Liver (tissue), 9 donors: ENCODE data around the gene ANKFN1. TPM values are rescaled to one million over a fixed set of nuclear protein-coding genes. Genes with fewer than 3 reads are reported as not detected.

Experiments
- DNase-seq: peaks from one replicate; pipeline ENCODE4 v3.0.0-alpha.2; 2017; ENCODE audit warnings: low spot score
- H3K27ac ChIP-seq, 2 donors: one replicate each; pipeline ENCODE4 v1.7.0; 2013; ENCODE audit warnings: inconsistent platforms in 2 of 2, low read length in 2 of 2, control low read depth in 1 of 2, low read depth in 1 of 2, mild to moderate bottlenecking in 1 of 2
- H3K27me3 ChIP-seq, 4 donors: one replicate each; pipeline versions ENCODE4 v1.6.1 to v1.7.0; 2013; ENCODE audit warnings: low read length in 3 of 4, inconsistent platforms in 1 of 4, mild to moderate bottlenecking in 1 of 4, moderate library complexity in 1 of 4; ENCODE audit not compliant: control insufficient read depth in 4 of 4, insufficient read depth in 4 of 4
- H3K36me3 ChIP-seq, 4 donors: one replicate each; pipeline versions ENCODE4 v1.6.1 to v1.7.0; 2013; ENCODE audit warnings: low read length in 3 of 4, mild to moderate bottlenecking in 3 of 4, low read depth in 1 of 4, moderate library complexity in 1 of 4; ENCODE audit not compliant: control insufficient read depth in 4 of 4, insufficient read depth in 3 of 4
- H3K4me1 ChIP-seq, 4 donors: one replicate each; pipeline versions ENCODE4 v1.6.1 to v1.7.0; 2013; ENCODE audit warnings: low read length in 3 of 4, mild to moderate bottlenecking in 3 of 4, moderate library complexity in 1 of 4; ENCODE audit not compliant: control insufficient read depth in 4 of 4, insufficient read depth in 4 of 4
- H3K4me3 ChIP-seq, 3 donors: one replicate each; pipeline versions ENCODE4 v1.6.1 to v1.7.0; 2013; ENCODE audit warnings: low read length in 3 of 3, control low read depth in 1 of 3, low read depth in 1 of 3, mild to moderate bottlenecking in 1 of 3
- H3K9ac ChIP-seq, 2 donors: one replicate each; pipeline ENCODE4 v1.7.0; 2013; ENCODE audit warnings: low read length in 2 of 2, mild to moderate bottlenecking in 2 of 2, moderate library complexity in 2 of 2, control low read depth in 1 of 2, low read depth in 1 of 2
- H3K9me3 ChIP-seq, 4 donors: one replicate each; pipeline versions ENCODE4 v1.6.1 to v1.7.0; 2013; ENCODE audit warnings: low read length in 3 of 4; ENCODE audit not compliant: control insufficient read depth in 4 of 4
- CTCF ChIP-seq: fragments of 150-350 bp; IDR thresholded peaks from 2 replicates; pipeline ENCODE4 v1.5.1; 2017; ENCODE audit warnings: improper control_type of control experiment, low read depth, low read length; ENCODE audit not compliant: missing input control
- FOXA1 ChIP-seq: IDR thresholded peaks from 2 replicates; pipeline ENCODE4 v1.6.1; 2016; ENCODE audit warnings: antibody characterized with exemption
- FOXA2 ChIP-seq: IDR thresholded peaks from 2 replicates; pipeline ENCODE4 v1.6.1; 2016; ENCODE audit warnings: antibody characterized with exemption
- HNF4A ChIP-seq, 2 donors: conservative IDR thresholded peaks; 2 replicates each; pipeline ENCODE4 v1.6.1; 2016; ENCODE audit warnings: antibody characterized with exemption in 2 of 2, mild to moderate bottlenecking in 2 of 2
- HNF4G ChIP-seq: IDR thresholded peaks from 2 replicates; pipeline ENCODE4 v1.6.1; 2016; ENCODE audit warnings: antibody characterized with exemption
- MAX ChIP-seq: IDR thresholded peaks from 2 replicates; pipeline ENCODE4 v1.6.1; 2016; ENCODE audit warnings: antibody characterized with exemption
- NR2F2 ChIP-seq: IDR thresholded peaks from 2 replicates; pipeline ENCODE4 v1.6.1; 2016; ENCODE audit warnings: antibody characterized with exemption
- RAD21 ChIP-seq, 2 donors: IDR thresholded peaks; 2 replicates each; pipeline ENCODE4 v1.6.1; 2016; ENCODE audit warnings: antibody characterized with exemption in 2 of 2, mild to moderate bottlenecking in 2 of 2
- REST ChIP-seq: IDR thresholded peaks from 2 replicates; pipeline ENCODE4 v1.6.1; 2016; ENCODE audit warnings: antibody characterized with exemption, mild to moderate bottlenecking
- RXRA ChIP-seq, 2 donors: IDR thresholded peaks; 2 replicates each; pipeline ENCODE4 v1.6.1; 2017 to 2018; ENCODE audit warnings: antibody characterized with exemption in 2 of 2, mild to moderate bottlenecking in 1 of 2
- SP1 ChIP-seq: IDR thresholded peaks from 2 replicates; pipeline ENCODE4 v1.6.1; 2018; ENCODE audit warnings: antibody characterized with exemption, mild to moderate bottlenecking
- TAF1 ChIP-seq: conservative IDR thresholded peaks from 2 replicates; pipeline ENCODE4 v1.6.1; 2016; ENCODE audit warnings: antibody characterized with exemption, mild to moderate bottlenecking
- YY1 ChIP-seq: IDR thresholded peaks from 2 replicates; pipeline ENCODE4 v1.6.1; 2016; ENCODE audit warnings: antibody characterized with exemption, mild to moderate bottlenecking
- WGBS: extraction: QIAGEN DNeasy Blood & Tissue Kit; methylation state at CpG from one replicate; pipeline ENCODE4 v1.1.7; 2013; 5-methylcytosine and 5-hydroxymethylcytosine counted together
- polyA plus RNA-seq, 2 donors: library from polyadenylated mRNA; stranded (reverse) in 1 of 2; unstranded in 1 of 2; fragments of 200-250 nt in 1 of 2; fragments of >200 nt in 1 of 2; fragmentation: Nextera tagmentation in 1 of 2; extraction: Ambion mirVana in 1 of 2; gene quantifications; one replicate each; pipeline versions ENCODE4 v1.2.1 to v1.2.3, GENCODE V29; 2013 to 2015
- total RNA-seq, 2 donors: library from RNA; depleted of rRNA; stranded (reverse); fragments of >200 nt; gene quantifications; one replicate each; pipeline ENCODE4 v1.2.3, GENCODE V29; 2014
- TF ChIP-seq, protein P1 (sequence below): IDR thresholded peaks from 2 replicates; pipeline ENCODE4 v1.6.1; 2016; ENCODE audit warnings: antibody characterized with exemption
- donor health status: healthy.
- donor health status: healthy.
- donor health status: healthy.
- donor health status: healthy.
- donor health status: healthy.

ANKFN1 gene
- total and polyA plus RNA-seq, 4 donors: not detected

DNA sequence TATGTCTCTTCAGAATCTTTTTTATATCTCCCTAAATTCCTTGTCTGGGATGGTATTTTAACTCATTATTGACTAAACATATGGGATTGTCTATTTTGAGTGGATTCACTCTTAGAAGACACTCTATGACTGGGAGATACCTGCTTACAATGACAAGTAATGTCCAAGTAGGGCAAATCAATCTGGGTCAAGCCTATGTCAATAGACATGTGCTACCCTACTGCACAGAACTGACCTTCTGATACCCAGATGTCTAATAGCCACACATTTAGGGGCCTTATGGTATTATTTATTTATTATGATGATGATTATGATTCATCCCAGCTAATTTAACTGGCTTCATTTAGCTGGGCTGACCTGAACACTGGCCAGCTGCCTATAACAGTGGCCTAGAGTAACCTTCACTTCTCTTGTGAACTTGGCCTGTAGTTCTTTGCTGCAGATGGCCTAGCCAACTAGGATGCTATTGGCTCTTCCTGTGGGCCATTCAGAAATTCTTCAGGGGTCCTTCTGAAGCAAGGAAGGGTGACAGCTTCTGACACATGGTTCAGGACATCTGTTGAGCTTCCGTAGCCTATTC lies 138.0 kb downstream of the ANKFN1 start:
- Histone ChIP-seq H3K27me3 (no peaks in the 10 kb centered on the region), H3K4me1 (peaks cover 0 to 6% (median 0%) of the 10 kb centered on the region in 4 donors), H3K27ac (no peak overlapping the region), H3K9me3 (peaks cover 0 to 2% (median 0%) of the 10 kb centered on the region in 4 donors), H3K9ac (no peak overlapping the region), H3K4me3 (no peak overlapping the region), H3K36me3 (no peaks in the 10 kb centered on the region)
- no peak for DNase-seq
- no peak for TF ChIP-seq FOXA2
- no peak for TF ChIP-seq YY1
- no peak for TF ChIP-seq RAD21 (IDR thresholded peaks at IDR 0.05)
- peak in 1 of 2 donors; percentile 7 for TF ChIP-seq RXRA (IDR thresholded peaks at IDR 0.05)
- no peak for TF ChIP-seq TAF1
- WGBS: 91% methylated on average over 1 of the region's 1 CpG

DNA sequence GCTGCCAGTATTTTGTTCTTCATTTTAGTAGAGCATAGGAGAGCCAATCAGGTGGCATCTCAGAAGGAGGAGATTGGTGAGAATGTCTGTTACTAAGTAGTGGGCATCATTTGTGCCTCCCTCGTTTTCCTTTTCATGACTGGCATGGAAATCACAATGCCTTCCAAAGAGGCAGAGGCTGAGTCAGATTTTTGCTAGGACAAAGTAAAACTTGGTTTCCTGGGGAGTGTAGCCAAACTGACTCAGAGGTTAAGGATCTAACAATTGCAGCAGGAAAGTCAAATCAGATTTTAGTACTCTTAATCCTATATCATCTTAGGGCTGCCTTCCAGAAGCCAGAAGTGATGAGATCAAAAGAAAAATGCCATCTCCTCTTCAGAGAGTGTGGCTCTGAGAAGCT lies 138.7 kb downstream of the ANKFN1 start:
- Histone ChIP-seq H3K27me3 (no peaks in the 10 kb centered on the region), H3K27ac (no peak overlapping the region), H3K9ac (no peak overlapping the region), H3K9me3 (peaks cover 0 to under 1% (median 0%) of the 10 kb centered on the region in 4 donors), H3K4me3 (no peak overlapping the region), H3K36me3 (no peaks in the 10 kb centered on the region), H3K4me1 (peaks cover 0 to 6% (median 0%) of the 10 kb centered on the region in 4 donors)
- WGBS: 78% methylated on average over 1 of the region's 1 CpG
- TF ChIP-seq FOXA2 (no peak), HNF4A (conservative IDR thresholded peaks at IDR 0.05) (no peak), TAF1 (no peak), RAD21 (IDR thresholded peaks at IDR 0.05) (no peak), HNF4G (no peak), CTCF (no peak), NR2F2 (no peak), SP1 (no peak), YY1 (no peak), MAX (no peak), FOXA1 (no peak)
- TF ChIP-seq, protein P1, sequence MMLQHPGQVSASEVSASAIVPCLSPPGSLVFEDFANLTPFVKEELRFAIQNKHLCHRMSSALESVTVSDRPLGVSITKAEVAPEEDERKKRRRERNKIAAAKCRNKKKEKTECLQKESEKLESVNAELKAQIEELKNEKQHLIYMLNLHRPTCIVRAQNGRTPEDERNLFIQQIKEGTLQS: no peak
- no peak for DNase-seq

DNA sequence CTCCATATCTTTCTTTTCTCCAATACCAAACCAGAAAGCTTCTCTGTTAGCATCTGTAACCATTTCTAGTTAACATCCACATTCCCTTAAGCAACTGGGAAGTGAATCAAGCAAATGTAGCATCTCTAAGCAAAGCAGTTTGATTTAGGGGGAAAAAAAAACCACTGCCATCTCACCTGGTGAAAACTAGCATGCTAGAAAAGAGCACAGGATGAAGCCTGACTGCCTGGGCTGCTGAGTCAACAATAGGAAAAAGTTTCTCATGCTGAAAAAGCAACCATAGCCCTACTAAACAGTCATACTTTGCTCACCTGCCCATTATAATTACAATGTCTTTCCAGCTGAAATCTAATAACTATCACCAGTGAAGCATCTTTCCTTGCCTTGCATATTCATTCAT lies 139.3 kb downstream of the ANKFN1 start:
- H3K4me3 ChIP-seq: no peak overlapping the region
- no peaks in the 10 kb centered on the region for H3K36me3 ChIP-seq
- TF ChIP-seq CTCF: no peak
- no peak for TF ChIP-seq REST
- H3K27me3 ChIP-seq: no peaks in the 10 kb centered on the region
- no peak for DNase-seq
- no peaks in the 10 kb centered on the region for H3K9me3 ChIP-seq
- H3K9ac ChIP-seq: no peak overlapping the region
- H3K4me1 ChIP-seq: peaks cover 0 to 6% (median 0%) of the 10 kb centered on the region in 4 donors
- no peak overlapping the region for H3K27ac ChIP-seq
